Activated CD8-positive, alpha-beta memory T cell treated with anti-CD3 and anti-CD28 coated beads, Interleukin-2, amount 10 ng/mL, durations not matched to agents 7 days and 5 days (primary cell): Measurements from ENCODE around the gene MANBA. TPM values are rescaled to one million over a fixed set of nuclear protein-coding genes. Genes with fewer than 3 reads are reported as not detected.
"Not testable (repeated sequence)": the region's sequence is repeated elsewhere in the genome, so short reads cannot be mapped to it uniquely, and the experiment has no call there.

Experiments
- ATAC-seq: fragments of 150-1000 bp; cut with Tn5 transposase; one replicate; pipeline ENCODE4 v1.10.0; 2021; ENCODE audit warnings: moderate library complexity
- CTCF ChIA-PET: fragments of 350-600 bp; sonication (Branson Sonifier 250); formaldehyde crosslinking; loops from one replicate; lab custom pipeline; 2021; ENCODE audit warnings: antibody characterized with exemption; lab: Charles Lee
- DNase-seq: peaks from one replicate; pipeline ENCODE4 v3.0.0-alpha.2; 2020
- H3K27ac Mint-ChIP-seq: one replicate; pipeline ENCODE4 v1.8.0; 2021; ENCODE audit warnings: mild to moderate bottlenecking, mixed read lengths
- H3K27me3 Mint-ChIP-seq: one replicate; pipeline ENCODE4 v1.8.0; 2021; ENCODE audit warnings: mixed read lengths
- H3K36me3 Mint-ChIP-seq: one replicate; pipeline ENCODE4 v1.8.0; 2021; ENCODE audit warnings: mild to moderate bottlenecking, mixed read lengths
- H3K4me1 Mint-ChIP-seq: one replicate; pipeline ENCODE4 v1.8.0; 2021; ENCODE audit warnings: mixed read lengths
- H3K4me3 Mint-ChIP-seq: one replicate; pipeline ENCODE4 v1.8.0; 2021; ENCODE audit warnings: mild to moderate bottlenecking, moderate library complexity, mixed read lengths
- H3K9me3 Mint-ChIP-seq: one replicate; pipeline ENCODE4 v1.8.0; 2022; ENCODE audit warnings: low read depth, mixed read lengths
- total RNA-seq, 2 experiments: library from RNA; stranded (reverse); gene quantifications; one replicate each; pipeline ENCODE4 v1.2.3, GENCODE V29; 2021

Gene MANBA
- total RNA-seq, 2 experiments from 2014 or later: 12.1 to 16.5 TPM

- Mint-ChIP-seq H3K27ac (no peak overlapping the region), H3K9me3 (no peaks in the 10 kb centered on the region), H3K36me3 (peaks cover 17% of the 10 kb centered on the region), H3K4me3 (no peak overlapping the region), H3K4me1 (peaks cover 21% of the 10 kb centered on the region), H3K27me3 (no peaks in the 10 kb centered on the region)
- no peak for DNase-seq
- CTCF ChIA-PET: interaction anchor here (1.0 kb wide), 2 partner anchors 12 to 459 kb away, joined by 3 to 4 read pairs; no protein-coding TSS in a partner anchor
- ATAC-seq: no peak
Measured at GRCh38 chr4:102632241-102633065, 128.3 kb downstream of the MANBA start.

- no peak overlapping the region for H3K4me3 Mint-ChIP-seq
- H3K36me3 Mint-ChIP-seq: peaks cover 11% of the 10 kb centered on the region
- no peak for DNase-seq
- no peak overlapping the region for H3K27ac Mint-ChIP-seq
- no peaks in the 10 kb centered on the region for H3K27me3 Mint-ChIP-seq
- no peaks in the 10 kb centered on the region for H3K9me3 Mint-ChIP-seq
- CTCF ChIA-PET: no interaction called here
- no peak for ATAC-seq
- H3K4me1 Mint-ChIP-seq: peaks cover 28% of the 10 kb centered on the region
Measured at GRCh38 chr4:102631616-102632015, 129.2 kb downstream of the MANBA start.

GRCh38 chr4:102629673-102630072 lies 131.1 kb downstream of the MANBA start:
- Mint-ChIP-seq H3K4me3 (no peak overlapping the region), H3K27ac (no peak overlapping the region), H3K36me3 (peaks cover 9% of the 10 kb centered on the region), H3K9me3 (no peaks in the 10 kb centered on the region), H3K27me3 (no peaks in the 10 kb centered on the region), H3K4me1 (peaks cover 38% of the 10 kb centered on the region)
- CTCF ChIA-PET: interaction anchor here (1.2 to 1.9 kb wide), 2 partner anchors 10 to 199 kb away, joined by 4 to 7 read pairs; no protein-coding TSS in a partner anchor
- no peak for DNase-seq
- ATAC-seq: no peak

GRCh38 chr4:102627831-102628523 lies 132.8 kb downstream of the MANBA start:
- peaks cover 9% of the 10 kb centered on the region for H3K36me3 Mint-ChIP-seq
- H3K4me3 Mint-ChIP-seq: no peak overlapping the region
- DNase-seq: no peak
- peaks cover 43% of the 10 kb centered on the region for H3K4me1 Mint-ChIP-seq
- no peaks in the 10 kb centered on the region for H3K27me3 Mint-ChIP-seq
- CTCF ChIA-PET: interaction anchor here (0.6 to 4.2 kb wide), 8 partner anchors 15 to 472 kb away, joined by 3 to 17 read pairs (median 3); partner anchors contain the start of genes BDH2 and MANBA
- ATAC-seq: peak; percentile 56
- no peaks in the 10 kb centered on the region for H3K9me3 Mint-ChIP-seq
- H3K27ac Mint-ChIP-seq: no peak overlapping the region

- Mint-ChIP-seq H3K36me3 (peaks cover 2% of the 10 kb centered on the region), H3K4me3 (peak overlapping the region; percentile 53), H3K9me3 (no peaks in the 10 kb centered on the region), H3K4me1 (peaks cover 40% of the 10 kb centered on the region), H3K27ac (peak overlapping the region; percentile 88), H3K27me3 (no peaks in the 10 kb centered on the region)
- DNase-seq: peak; percentile 87
- peak; percentile 100 for ATAC-seq
- CTCF ChIA-PET: interaction anchor here (0.6 to 4.2 kb wide), 23 partner anchors 9 to 473 kb away, joined by 3 to 27 read pairs (median 4); partner anchors contain the start of gene UBE2D3
Measured at GRCh38 chr4:102625232-102625930, 135.4 kb downstream of the MANBA start.

DNA sequence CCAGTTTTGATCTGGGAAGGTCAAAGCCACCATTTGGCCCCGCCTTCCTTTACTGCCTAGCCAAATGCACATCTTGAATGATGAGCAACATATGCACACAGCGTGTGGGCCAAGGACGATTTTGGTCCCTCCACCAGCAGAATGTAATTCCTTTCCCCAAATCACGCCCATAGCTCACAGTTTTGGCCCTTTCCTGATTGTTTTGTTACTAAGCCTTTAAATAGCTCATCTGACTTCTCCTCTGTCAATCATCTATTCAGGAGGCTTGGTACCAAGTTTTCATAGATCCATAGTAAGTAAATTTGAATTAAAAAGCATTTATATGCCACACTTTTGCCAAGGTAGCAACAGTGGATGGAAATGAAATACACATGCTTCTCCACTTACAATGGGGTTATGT lies 136.3 kb downstream of the MANBA start:
- DNase-seq (no peak), ATAC-seq (no peak)
- no peaks in the 10 kb centered on the region for H3K9me3 Mint-ChIP-seq
- H3K27ac Mint-ChIP-seq: no peak overlapping the region
- no peaks in the 10 kb centered on the region for H3K36me3 Mint-ChIP-seq
- H3K27me3 Mint-ChIP-seq: no peaks in the 10 kb centered on the region
- CTCF ChIA-PET: interaction anchor here (0.8 to 4.2 kb wide), 8 partner anchors 39 to 455 kb away, joined by 3 to 27 read pairs (median 7); partner anchors contain the start of gene UBE2D3
- peaks cover 41% of the 10 kb centered on the region for H3K4me1 Mint-ChIP-seq
- H3K4me3 Mint-ChIP-seq: no peak overlapping the region

- peaks cover 46% of the 10 kb centered on the region for H3K4me1 Mint-ChIP-seq
Measured at GRCh38 chr4:102623622-102624021, 137.1 kb downstream of the MANBA start.

DNA sequence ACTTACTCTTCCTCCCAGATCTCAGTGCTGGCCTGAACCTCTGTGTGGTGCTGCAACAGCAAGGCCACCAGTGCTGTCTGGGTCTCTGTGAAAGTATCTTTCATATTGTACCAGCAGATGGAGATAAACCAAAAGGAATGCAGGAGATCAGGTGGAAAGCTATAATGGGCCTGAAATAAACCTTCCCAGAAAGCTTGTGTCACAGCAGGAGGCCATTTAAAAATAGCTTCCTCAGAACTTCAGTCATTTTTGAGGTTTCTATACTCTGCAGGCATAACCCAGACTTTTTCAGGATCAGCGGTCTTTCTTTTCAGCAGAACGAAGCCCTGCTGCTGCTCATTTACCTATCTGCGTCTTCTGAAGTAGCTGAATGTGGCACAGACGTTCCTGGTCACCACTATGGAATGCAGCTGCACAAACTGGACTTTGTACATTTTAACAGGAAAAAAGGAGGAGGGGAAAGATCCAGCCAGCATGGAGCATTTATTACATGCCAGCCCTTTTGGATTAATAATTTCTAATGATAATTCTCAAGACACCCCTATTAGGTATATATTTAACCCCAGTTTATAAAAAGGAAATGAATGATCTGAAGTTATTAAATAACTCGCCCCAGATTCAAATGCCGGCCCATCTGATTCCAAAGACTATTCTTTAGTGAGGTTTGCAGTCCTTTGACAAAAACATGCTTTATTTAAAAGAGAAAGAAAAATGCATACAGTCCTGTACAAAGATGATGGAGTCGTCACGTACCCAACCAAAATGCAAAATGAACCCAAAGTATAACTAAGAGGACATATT lies 139.9 kb downstream of the MANBA start:
- H3K4me1 Mint-ChIP-seq: peaks cover 40% of the 10 kb centered on the region
- H3K36me3 Mint-ChIP-seq: peaks cover 16% of the 10 kb centered on the region
- no peaks in the 10 kb centered on the region for H3K27me3 Mint-ChIP-seq
- no peak overlapping the region for H3K4me3 Mint-ChIP-seq
- H3K9me3 Mint-ChIP-seq: no peaks in the 10 kb centered on the region
- ATAC-seq: peak; percentile 37
- CTCF ChIA-PET: interaction anchor here (0.6 to 1.9 kb wide), 12 partner anchors 10 to 473 kb away, joined by 3 to 7 read pairs (median 4); no protein-coding TSS in a partner anchor
- DNase-seq: no peak
- no peak overlapping the region for H3K27ac Mint-ChIP-seq

More at GRCh38 chr4:102623622-102624021, 137.1 kb downstream of the MANBA start:
- no peaks in the 10 kb centered on the region for H3K27me3 Mint-ChIP-seq
- peaks cover under 1% of the 10 kb centered on the region for H3K36me3 Mint-ChIP-seq
- H3K27ac Mint-ChIP-seq: no peak overlapping the region
- H3K9me3 Mint-ChIP-seq: no peaks in the 10 kb centered on the region
- no peak for ATAC-seq
- CTCF ChIA-PET: interaction anchor here (1.0 to 4.2 kb wide), 4 partner anchors 44 to 204 kb away, joined by 3 to 17 read pairs (median 7); partner anchors contain the start of gene UBE2D3
- DNase-seq: no peak
- H3K4me3 Mint-ChIP-seq: no peak overlapping the region

GRCh38 chr4:102619776-102620631 lies 140.8 kb downstream of the MANBA start:
- CTCF ChIA-PET: interaction anchor here (1.0 to 1.6 kb wide), 10 partner anchors 10 to 473 kb away, joined by 3 to 7 read pairs (median 4); no protein-coding TSS in a partner anchor
- H3K27me3 Mint-ChIP-seq, DNase-seq, H3K9me3 Mint-ChIP-seq, H3K4me3 Mint-ChIP-seq, H3K27ac Mint-ChIP-seq: not testable (repeated sequence)
- peak; percentile 59 for ATAC-seq
- H3K36me3 Mint-ChIP-seq: peaks cover 22% of the 10 kb centered on the region
- H3K4me1 Mint-ChIP-seq: peaks cover 40% of the 10 kb centered on the region

DNA sequence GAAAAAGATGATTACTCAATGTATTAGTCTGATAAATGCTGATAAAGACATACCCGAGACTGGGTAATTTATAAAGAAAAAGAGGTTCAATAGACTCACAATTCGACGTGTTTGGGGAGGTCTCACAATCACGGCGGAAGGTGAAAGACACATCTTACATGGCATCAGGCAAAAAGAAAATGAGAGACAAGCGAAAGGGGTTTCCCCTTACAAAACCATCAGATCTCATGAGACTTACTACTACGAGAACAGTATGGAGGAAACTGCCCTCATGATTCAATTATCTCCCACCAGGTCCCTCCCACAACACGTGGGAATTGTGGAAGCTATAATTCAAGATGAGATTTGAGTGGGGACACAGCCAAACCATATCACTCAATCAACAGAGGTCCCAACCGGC lies 141.7 kb downstream of the MANBA start:
- Mint-ChIP-seq H3K36me3 (peaks cover 32% of the 10 kb centered on the region), H3K4me1 (peaks cover 42% of the 10 kb centered on the region)
- not testable (repeated sequence) for DNase-seq, H3K27me3 Mint-ChIP-seq, H3K4me3 Mint-ChIP-seq, H3K27ac Mint-ChIP-seq, H3K9me3 Mint-ChIP-seq, ATAC-seq
- CTCF ChIA-PET: interaction anchor here (1.4 kb wide), 1 partner anchor 171 kb away, joined by 3 read pairs; no protein-coding TSS in a partner anchor

- DNase-seq (no peak), ATAC-seq (no peak)
- no peaks in the 10 kb centered on the region for H3K9me3 Mint-ChIP-seq
- peaks cover 54% of the 10 kb centered on the region for H3K36me3 Mint-ChIP-seq
- no peaks in the 10 kb centered on the region for H3K27me3 Mint-ChIP-seq
- peak overlapping the region; percentile 50 for H3K27ac Mint-ChIP-seq
- H3K4me1 Mint-ChIP-seq: peaks cover 65% of the 10 kb centered on the region
- CTCF ChIA-PET: interaction anchor here (1.4 kb wide), 1 partner anchor 12 kb away, joined by 3 read pairs; no protein-coding TSS in a partner anchor
- no peak overlapping the region for H3K4me3 Mint-ChIP-seq
Measured at GRCh38 chr4:102616636-102617035, 144.1 kb downstream of the MANBA start.
